ENCODE measurements around the gene RBPJ. TPM values are rescaled to one million over a fixed set of nuclear protein-coding genes. Genes with fewer than 3 reads are reported as not detected.
"Not testable (repeated sequence)": the region's sequence is repeated elsewhere in the genome, so short reads cannot be mapped to it uniquely, and the experiment has no call there.

The RBPJ gene
- total RNA-seq, 1 experiment from 2014 or later = 17.8 TPM

DNA sequence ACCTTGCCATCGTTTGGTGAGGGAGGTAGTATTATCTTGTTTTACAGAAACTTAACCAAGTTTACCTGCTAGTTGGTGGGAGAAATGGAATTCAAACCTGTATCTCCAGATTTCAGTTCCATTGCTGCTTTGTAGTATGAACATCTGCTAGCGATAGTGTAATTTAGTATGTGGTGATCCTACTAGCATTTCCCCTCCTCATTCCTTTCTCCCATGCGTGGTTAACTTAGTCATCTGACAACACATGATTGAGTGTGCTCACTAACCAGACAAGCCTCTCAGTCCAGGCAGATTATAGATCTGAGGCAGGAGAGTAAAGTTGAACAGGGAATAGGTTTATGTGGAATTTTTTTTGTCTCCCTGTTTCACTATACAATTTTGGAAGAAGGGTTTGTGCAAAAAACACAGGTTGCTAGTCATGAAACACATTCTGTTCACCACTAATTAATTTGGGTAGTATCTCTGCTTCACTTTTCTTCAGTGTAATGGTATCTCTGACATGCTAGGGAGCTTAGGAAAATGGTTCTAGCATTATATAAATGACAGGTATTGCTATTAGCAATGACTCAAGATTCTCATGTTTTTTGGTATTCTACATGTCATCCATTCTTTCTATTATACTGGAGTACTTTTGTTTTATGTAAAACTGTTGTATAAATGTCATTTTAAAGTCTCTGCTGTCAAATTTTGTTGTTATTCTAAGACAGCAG is 21.7 kb downstream of the RBPJ start:
- DNase-seq (ENCODE audit: low spot score) = peak; percentile 52

DNA sequence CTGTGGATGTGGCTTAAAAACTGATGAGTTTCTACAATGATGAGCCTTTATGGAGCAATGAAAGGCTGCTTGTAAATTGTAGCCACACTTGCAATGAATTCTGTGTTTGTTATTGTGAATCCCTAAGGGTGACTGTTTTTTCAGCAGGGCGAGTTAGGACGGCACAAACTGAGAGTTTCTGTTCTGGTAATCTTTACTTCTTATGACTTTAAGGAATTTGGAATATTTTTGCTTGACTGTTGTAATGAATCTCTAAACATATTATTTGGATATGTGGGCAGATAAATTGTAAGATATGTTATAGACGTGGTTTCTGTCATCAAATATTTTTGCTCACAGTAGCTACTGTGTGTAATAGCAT is 22.2 kb downstream of the RBPJ start:
- DNase-seq (ENCODE audit: low spot score) = no peak

- DNase-seq (ENCODE audit: low spot score) = no peak
Measured at GRCh38 chr4:26344901-26345564, 24.2 kb downstream of the RBPJ start.

DNA sequence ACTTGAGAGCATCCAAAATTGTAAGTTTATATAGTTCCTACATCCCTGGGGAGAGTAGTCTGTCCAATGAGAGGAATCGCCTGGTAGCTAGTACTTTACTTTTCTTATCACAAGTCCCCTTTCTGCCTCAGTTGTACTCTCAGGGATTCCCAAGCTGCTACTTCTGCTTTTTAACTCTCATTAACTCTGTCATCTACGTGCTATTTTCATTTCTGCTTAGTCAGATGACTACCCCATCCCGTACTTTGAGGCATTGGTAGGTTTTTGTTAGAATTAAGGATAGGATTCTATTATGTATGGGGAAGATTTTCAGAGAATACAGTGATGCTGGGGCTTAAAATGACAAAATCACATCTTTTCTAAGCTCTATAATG is 24.7 kb downstream of the RBPJ start:
- no peak for DNase-seq (ENCODE audit: low spot score)

GRCh38 chr4:26346203-26346620 is 25.4 kb downstream of the RBPJ start:
- no peak for DNase-seq (ENCODE audit: low spot score)

- DNase-seq (ENCODE audit: low spot score) = no peak
Measured at GRCh38 chr4:26349496-26349895, 28.7 kb downstream of the RBPJ start.

- DNase-seq (ENCODE audit: low spot score) = no peak
Measured at GRCh38 chr4:26351685-26352084, 30.9 kb downstream of the RBPJ start.

GRCh38 chr4:26354491-26354890 is 33.7 kb downstream of the RBPJ start:
- no peak for DNase-seq (ENCODE audit: low spot score)

DNA sequence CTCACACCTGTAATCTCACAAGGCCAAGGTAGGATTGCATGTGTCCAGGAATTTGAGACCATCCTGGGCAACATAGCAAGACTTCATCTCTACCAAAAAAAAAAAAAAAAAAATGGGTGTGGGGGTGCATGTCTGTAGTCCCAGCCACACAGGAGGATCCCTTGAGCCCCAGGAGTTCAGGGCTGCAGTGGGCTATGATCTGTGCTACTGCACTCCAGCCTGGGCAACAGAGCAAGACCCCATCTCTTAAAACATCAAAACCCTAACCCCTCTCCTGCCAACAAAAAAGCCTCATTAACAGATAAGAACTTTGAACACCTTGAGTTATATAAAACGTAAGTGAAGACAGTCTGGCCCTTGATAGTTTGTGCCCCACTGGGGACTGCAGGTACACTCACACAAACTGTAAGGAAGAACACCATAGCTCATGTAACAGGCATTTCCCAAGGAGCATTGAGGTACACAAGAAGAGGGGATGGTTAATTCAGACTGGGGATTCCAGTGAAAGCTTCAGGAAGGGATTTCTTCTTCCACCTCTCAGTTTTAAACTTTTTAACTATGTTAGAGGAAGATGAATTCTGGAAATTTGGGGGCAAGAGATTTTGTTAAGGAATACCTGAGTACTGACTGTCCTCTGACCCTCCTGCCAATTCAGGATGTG is 34.7 kb downstream of the RBPJ start:
- no peak for DNase-seq (ENCODE audit: low spot score)

- no peak for DNase-seq (ENCODE audit: low spot score)
Measured at GRCh38 chr4:26356081-26356501, 35.3 kb downstream of the RBPJ start.

GRCh38 chr4:26359521-26359920 is 38.7 kb downstream of the RBPJ start:
- not testable (repeated sequence) for DNase-seq (ENCODE audit: low spot score)

DNA sequence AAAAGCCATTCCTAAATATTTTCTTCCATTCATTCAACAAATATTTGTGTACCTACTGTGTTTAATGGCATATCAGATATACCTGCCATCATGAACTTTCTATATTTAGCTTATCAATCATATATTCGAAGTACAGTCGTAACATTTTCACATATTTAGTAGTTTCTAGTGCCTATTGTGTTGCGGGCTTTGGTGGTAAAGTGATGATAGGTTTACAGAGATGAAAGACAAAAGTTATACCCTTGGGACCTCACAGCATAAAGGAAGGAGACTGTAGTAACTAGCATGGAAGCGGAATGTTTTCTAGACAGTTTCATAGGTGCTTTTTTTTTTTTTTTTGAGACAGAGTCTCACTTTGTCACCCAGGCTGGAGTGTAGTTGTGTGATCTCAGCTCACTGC is 39.5 kb downstream of the RBPJ start:
- DNase-seq (ENCODE audit: low spot score) = no peak

- no peak for DNase-seq (ENCODE audit: low spot score)
Measured at GRCh38 chr4:26360864-26361263, 40.0 kb downstream of the RBPJ start.

- DNase-seq (ENCODE audit: low spot score) = no peak
Measured at GRCh38 chr4:26361297-26361696, 40.5 kb downstream of the RBPJ start.

DNA sequence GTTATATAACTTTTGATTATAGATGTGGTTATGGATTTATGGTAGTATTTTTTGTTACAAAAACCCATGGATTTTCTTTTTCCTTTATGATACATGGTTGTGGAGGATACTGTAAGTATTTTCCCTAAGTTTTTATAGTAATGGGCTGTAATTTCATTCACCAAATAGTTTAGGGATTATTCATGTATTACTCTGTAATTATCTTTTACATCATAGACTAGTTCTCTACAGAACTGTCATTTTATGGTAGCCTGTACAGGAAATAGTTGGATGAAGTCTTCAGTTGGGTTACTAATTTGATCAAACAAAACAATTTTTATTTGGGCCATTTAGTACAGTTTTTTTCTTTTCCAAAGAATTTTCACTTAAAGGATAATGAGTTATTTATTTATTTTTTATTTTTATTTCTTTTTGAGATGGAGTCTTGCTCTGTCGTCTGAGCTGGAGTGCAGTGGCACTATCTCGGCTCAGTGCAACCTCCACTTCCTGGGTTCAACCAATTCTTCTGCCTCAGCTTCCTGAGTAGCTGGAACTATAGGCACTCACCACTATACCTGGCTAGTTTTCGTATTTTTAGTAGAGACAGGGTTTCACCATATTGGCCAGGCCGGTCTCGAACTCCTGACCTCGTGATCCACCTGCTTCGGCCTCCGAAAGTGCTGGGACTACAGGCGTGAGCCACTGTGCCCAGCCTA is 42.1 kb downstream of the RBPJ start:
- DNase-seq (ENCODE audit: low spot score) = no peak

GRCh38 chr4:26365537-26366150 is 44.8 kb downstream of the RBPJ start:
- no peak for DNase-seq (ENCODE audit: low spot score)

DNA sequence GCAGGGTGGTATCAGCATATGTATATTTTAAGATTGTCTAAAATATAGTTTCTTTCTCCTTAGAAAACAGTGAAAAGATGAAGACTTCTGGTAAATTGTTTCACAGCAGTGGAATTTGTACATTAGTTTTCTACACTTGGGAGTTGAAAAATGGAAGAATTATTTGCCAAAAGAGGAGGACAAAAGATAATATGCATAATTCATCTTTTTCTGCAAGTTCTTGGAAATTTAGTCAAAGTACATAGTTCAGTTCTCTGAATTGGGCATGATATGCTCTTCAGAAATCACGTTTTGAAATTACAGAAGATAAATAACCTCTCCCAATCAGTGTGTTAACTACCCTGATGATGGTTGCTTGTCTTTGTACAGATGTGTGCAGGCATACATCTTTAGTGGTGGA is 47.0 kb downstream of the RBPJ start:
- DNase-seq (ENCODE audit: low spot score) = no peak

GRCh38 chr4:26368685-26369084 is 47.9 kb downstream of the RBPJ start:
- no peak for DNase-seq (ENCODE audit: low spot score)

DNA sequence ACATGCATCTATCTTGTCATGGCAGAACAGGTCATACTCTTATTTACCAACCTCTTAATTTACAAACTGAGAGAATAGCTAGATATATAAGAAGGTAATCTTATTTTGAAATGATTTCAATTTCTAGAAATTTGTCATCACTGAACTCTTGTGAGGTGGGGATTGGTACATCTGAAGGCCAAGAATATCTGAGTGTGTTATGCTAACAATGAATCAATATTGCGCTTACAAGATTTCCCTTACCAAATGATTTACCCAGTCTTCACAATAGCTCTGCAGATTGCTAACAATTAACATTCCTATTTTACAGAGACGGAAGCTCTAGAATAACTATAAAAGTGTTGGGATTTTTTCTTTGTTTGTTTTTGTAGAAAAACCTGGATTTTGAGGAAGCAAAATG is 48.3 kb downstream of the RBPJ start:
- no peak for DNase-seq (ENCODE audit: low spot score)

GRCh38 chr4:26369581-26369980 is 48.8 kb downstream of the RBPJ start:
- no peak for DNase-seq (ENCODE audit: low spot score)

DNA sequence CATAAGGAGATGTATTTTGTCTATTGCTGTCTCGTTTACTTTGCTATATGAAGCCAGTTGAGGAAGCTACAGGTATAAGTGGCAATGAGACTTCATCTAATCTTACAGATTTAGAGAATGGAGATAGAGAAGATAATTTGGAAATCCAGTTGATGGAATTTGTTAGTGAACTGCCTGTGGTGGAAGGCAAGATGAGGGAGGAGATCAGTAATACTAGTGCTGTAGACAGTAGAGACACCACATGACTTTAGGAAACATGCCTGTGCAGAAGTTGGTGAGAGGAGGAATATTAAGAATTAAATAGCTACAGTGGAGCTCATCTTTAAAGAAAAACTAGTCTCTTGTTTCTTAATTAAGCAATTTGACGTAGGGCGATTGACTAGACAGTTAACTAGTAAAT is 51.3 kb downstream of the RBPJ start:
- no peak for DNase-seq (ENCODE audit: low spot score)
